NCI-H1694 treated with DMSO at 0.1 percent for 48 hours (cell line): ENCODE results near the gene ANKRD12.

Source experiments
- DNase-seq: peaks from one replicate; lab custom pipeline; 2025; lab: John Stamatoyannopoulos, UW

Gene ANKRD12

GRCh38 chr18:9296233-9297006 lies 159.8 kb downstream of the ANKRD12 start:
- no peak for DNase-seq

GRCh38 chr18:9297007-9297393 lies 160.4 kb downstream of the ANKRD12 start:
- no peak for DNase-seq

DNA sequence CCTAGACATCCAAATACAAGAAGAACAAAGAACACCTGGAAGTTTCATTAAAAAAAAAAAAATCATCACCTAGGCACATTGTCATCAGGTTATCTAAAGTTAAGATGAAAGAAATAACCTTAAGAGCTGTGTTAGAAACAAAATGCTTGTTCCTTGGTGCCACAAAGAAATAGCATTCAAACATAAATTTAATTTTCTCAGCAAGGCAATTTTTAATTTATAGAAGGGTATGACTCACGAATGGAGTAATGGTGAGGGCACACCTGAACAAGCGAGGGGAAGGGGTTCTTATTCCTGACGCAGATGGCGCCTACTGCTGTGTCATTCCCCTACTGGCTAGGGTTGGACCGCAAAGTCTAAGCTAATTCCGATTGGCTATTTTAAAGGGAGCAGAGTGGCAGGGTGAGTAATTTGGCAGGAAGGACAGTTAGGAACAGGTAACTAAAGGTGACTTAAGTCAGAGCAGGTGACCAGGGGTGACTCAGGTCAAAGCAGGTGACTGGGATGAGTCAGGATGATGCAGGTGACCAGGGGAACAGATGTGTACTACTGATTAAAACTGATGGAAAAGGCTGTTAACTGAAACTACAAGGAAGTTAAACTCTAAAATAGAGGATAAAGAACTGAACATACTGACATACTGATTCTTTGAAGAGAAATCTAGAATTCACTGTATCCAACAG lies 167.9 kb downstream of the ANKRD12 start:
- DNase-seq = no peak

DNA sequence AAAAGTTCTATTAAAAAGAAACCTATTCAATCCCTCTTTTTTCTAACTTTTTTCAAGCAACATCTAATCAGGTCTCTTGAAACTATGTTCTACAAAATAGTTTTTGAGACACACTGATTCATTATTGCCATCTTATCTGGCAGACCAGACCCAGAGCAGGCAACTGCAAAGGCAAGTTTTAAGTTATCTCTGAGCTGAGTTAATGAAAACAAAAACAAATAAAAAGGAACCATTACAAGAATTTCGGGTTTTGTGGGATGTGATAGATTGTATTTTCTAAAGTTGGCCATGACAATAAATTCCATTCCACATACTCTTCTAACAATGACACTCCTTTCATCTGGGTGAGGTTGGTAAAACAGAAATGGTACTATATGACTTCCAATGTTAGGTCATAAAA lies 182.8 kb downstream of the ANKRD12 start:
- no peak for DNase-seq

- DNase-seq = no peak
Observed at GRCh38 chr18:9321017-9321452, 184.5 kb downstream of the ANKRD12 start.

DNA sequence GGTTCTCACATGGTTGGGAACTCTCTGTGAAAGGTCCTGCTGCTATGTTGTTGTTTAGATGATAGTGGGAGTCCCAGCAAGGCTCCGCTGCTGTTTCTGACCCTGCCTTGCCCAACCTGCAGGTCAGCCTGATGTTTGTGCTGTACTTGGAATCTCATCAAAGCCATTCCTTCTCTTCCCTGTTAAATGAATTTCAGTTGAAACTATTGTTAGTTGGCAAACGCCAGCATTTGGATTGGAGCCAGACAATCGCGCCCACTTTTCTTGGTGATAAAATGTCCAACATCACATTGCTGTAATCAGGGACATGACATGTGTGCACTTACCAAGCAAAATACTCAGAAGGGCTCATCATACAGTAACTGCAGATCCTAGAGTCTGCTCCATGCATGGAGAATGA lies 185.2 kb downstream of the ANKRD12 start:
- no peak for DNase-seq

DNA sequence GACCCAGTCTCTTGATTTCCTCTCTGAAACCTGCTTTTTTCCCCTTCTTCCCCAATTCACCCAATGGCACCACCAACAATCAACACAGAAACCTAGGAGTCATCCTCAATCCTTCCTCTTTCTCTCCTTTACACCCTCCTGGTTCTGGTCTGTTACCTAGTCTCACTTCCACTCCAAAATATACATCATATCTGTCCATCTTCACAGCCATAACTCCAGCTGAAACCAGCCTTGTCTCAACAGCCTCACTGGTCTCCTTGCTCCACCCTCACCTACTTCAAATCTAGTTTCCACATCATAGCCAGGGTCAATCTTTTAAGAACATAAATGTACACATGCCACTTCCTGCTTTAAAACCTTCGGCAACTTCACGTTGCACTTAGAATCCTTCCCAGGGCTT lies 186.2 kb downstream of the ANKRD12 start:
- no peak for DNase-seq

DNA sequence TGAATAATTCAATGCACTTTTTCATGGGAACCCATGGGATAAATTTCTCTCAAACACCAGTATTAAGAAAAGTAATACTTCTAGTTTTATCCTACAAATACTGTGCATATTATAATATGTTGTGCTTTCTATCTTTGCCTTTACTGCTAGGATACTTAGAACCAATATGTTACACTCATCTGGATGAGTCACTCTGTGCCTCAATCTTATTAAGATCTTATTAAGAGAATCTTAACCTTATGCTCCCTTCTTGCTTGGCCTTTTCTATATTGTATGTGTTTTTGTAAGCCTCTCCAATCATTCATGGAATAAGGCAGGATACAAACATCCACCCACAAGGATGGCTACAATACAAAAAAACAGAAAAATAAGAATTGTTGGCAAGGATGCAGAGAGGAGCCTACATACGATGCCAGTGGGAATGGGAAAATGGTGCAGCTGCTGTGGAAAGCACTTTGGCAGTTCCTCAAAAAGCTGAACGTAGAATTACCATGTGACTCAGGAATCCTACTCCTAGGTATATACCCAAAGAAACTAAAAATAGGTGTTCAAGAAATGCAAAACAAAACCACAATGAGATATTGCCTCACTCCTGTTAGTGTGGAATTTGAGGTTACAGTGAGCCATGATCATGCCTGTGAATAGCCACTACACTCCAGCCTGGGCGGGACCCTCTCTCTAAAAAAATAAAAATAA lies 187.3 kb downstream of the ANKRD12 start:
- DNase-seq = no peak

- DNase-seq = no peak
Observed at GRCh38 chr18:9325716-9326115, 189.1 kb downstream of the ANKRD12 start.

- no peak for DNase-seq
Observed at GRCh38 chr18:9328776-9329175, 192.2 kb downstream of the ANKRD12 start.

DNA sequence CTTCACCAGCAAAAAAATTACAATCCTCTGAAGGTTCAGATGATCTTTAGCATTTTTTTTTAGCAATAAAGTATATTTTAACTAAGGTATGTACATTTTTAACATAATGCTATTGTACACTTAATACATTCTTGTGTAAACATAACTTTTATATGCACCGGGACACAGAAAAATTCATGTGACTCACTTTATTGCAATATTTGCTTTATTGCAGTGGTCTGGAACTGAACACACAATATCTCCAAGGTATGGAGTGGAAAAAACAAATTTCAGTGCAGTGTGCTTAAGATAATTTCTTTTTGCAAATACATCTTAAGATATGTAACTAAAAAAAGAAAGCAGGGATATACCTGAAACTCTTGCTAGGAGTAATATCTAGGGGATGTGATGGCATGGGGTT lies 192.9 kb downstream of the ANKRD12 start:
- DNase-seq = no peak

- no peak for DNase-seq
Observed at GRCh38 chr18:9330419-9330818, 193.8 kb downstream of the ANKRD12 start.

DNA sequence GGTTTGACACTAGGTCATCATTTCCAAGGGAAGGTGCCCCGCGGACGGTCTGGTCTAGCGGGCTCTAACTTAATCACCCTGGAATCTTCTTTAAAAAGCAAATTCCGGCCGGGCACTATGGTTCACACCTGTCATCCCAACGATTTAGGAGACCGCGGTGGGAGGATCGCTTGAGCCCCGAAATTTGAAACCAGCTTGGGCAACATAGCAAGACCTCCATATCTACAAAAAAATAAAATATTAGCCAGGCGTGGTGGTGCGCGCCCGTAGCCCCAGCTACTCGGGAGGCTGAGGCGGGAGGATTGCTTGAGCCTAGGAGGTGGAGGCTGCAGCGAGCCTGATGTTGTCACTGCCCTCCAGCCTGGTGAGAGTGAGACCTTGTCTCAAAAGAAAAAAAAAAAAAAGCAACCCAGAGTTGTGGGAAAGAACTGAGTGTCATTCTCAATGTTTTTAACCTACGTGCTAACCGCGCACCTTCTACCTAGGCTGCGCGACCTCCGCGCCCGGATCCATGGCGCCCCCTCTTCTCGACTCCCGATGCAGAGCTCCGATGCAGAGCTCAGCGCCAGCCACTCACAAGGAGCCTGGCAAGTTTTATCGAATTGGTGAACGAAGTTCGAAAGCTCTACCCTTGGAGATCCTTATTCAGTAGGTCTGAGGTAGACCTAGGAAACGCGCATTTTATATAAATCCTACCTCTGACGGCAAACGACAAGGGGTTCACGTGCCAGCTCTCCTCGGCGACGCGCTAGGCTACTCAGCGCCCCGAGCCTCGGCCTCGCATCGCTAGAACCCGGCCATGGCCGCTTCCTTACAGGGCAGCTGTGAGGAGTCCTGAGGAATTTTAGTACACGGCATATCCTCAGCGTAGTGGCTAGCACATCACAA lies 197.1 kb downstream of the ANKRD12 start:
- DNase-seq = no peak

GRCh38 chr18:9334329-9334972 lies 197.9 kb downstream of the ANKRD12 start, which contains the start of gene TWSG1:
TSS of gene TWSG1 (plus strand) at chr18:9334773. CDS start at chr18:9337230, 2,457 bp downstream.
- peak; percentile 48 for DNase-seq

- DNase-seq = no peak
Observed at GRCh38 chr18:9334973-9335696, 198.6 kb downstream of the ANKRD12 start.
